AG04449 (cell line): ENCODE data around the gene SUPT20H.

Source experiments
- CTCF ChIA-PET: fragments of 350-600 bp; formaldehyde crosslinking; extraction: SDS; loops from one replicate; lab custom pipeline; 2021; ENCODE audit warnings: antibody characterized with exemption; lab: Yijun Ruan, JAX
- POLR2A ChIA-PET: fragments of 400-600, 350-600 bp; formaldehyde crosslinking; extraction: SDS; loops from one replicate; lab custom pipeline; 2020; ENCODE audit warnings: antibody characterized with exemption, inconsistent platforms; lab: Yijun Ruan, JAX
- DNase-seq: peaks from one replicate; pipeline ENCODE4 v3.0.0-alpha.2; 2010; ENCODE audit warnings: low read depth, low spot score
- H3K4me3 ChIP-seq: 2 replicates; pipeline ENCODE4 v1.5.1; 2011; ENCODE audit warnings: low read depth, mild to moderate bottlenecking, control low read depth, low read length
- CTCF ChIP-seq: IDR thresholded peaks from one replicate; pipeline ENCODE4 v1.5.1; 2011; ENCODE audit warnings: mild to moderate bottlenecking, moderate library complexity, low read length, control low read depth, inconsistent platforms; ENCODE audit not compliant: insufficient read depth; ENCODE audit errors: missing control alignments

SUPT20H gene

GRCh38 chr13:36959456-36960116 lies 99.9 kb downstream of the SUPT20H start:
- TF ChIP-seq CTCF, result no peak
- DNase-seq, result no peak
- ChIA-PET POLR2A (no interaction called here), CTCF (interaction anchor here (1.0 to 2.2 kb wide), 4 partner anchors 10 to 102 kb away, joined by 3 to 8 read pairs (median 4); no protein-coding TSS in a partner anchor)
- no peak overlapping the region for H3K4me3 ChIP-seq
